RCC 7860 (cell line): ENCODE measurements around the gene PTPRN2.

Source experiments
- DNase-seq: peaks from one replicate; pipeline ENCODE4 v3.0.0-alpha.2; 2015; ENCODE audit warnings: low spot score
- FAIRE-seq: peaks from 2 replicates; lab custom pipeline; 2012; peaks lifted over from hg19 to GRCh38; lab: Jason Lieb, UNC

Gene PTPRN2

GRCh38 chr7:157623556-157623955 lies 964.1 kb downstream of the PTPRN2 start:
- FAIRE-seq: no peak
- DNase-seq: no peak

DNA sequence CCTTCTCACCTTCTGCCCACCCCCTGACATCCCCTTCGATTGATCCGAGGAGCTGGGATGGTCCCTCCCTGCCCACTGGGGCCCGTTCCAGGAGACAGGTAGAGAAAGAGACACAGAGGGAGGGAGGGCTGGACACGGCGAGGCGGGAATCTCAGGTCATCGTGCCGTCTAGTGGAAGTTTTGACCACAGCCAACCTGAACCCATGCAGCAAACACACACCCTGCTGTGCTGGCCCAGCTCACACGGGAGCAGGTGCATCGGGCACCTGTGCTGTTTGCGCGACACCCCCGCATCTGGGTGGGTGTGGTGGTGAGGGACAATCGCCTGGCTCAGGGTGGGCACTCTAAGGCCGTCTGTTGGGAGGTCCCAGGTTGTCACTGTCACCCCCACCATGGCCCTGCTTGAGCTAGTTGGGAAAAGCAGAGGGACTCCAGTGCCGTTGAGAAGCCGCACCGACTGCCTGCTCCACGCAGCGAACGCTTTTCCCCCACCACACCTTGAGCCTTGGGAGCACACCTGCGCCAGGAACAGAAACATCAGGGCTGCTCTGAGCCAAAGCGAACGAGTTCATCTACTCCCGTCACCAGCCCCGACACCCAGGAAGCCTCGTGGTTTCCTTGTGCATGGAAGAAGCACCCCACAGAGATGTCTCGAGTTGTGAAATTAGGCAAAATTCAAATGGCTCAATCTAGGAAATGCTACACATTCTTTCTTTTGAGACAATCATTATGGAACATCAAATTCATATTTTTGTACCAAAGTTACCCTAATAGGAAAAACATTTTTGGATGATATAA lies 965.0 kb downstream of the PTPRN2 start:
- no peak for DNase-seq
- no peak for FAIRE-seq

DNA sequence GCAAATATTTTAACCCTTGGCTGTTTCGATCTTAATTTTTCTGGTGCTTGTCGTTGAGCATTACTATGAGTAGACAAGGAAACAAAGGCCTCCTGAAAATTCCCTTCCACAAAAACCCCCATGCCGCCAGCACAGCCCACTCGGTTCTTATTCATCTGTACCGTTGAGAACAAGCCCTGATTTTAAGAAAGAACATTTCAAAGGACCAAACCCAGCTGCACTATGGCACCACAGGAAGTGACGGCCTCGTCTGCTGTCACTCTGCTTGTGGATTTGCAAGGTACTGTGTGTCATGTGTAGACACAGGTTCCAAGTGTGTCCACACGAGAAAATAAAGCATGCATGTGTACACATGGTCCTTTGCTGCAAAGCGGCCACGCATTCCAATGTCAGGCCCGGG lies 965.6 kb downstream of the PTPRN2 start:
- FAIRE-seq (no peak), DNase-seq (no peak)

DNA sequence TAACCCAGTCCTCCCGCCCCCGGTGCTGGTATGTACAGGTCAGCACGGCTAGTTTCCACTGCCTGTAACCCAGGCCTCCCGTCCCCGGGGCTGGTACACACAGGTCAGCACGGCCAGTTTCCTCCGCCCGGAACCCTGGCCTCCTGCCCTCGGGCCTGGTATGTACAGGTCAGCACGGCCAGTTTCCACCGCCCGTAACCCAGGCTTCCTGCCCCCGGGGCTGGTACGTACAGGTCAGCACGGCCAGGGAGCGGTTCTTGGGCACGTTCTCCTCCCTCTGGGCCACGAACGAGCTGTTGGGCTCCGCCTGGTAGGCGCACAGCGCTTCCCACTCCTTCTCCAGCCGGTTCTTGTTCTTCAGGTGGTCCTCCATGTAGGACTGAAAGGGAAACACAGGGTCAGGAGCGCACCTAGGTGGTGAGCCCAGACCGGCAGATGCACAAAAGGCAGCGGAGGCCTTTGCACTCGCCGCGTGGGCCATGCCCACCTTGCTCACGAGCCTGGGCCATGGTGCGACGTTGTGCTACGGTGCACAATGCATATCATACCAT lies 966.4 kb downstream of the PTPRN2 start:
- FAIRE-seq (no peak), DNase-seq (no peak)

GRCh38 chr7:157620616-157621015 lies 967.0 kb downstream of the PTPRN2 start:
- FAIRE-seq (no peak), DNase-seq (no peak)

- no peak for FAIRE-seq
- no peak for DNase-seq
These were observed 967.7 kb downstream of the PTPRN2 start for GRCh38 chr7:157619753-157620525.

GRCh38 chr7:157618823-157619606 lies 968.6 kb downstream of the PTPRN2 start:
- FAIRE-seq (no peak), DNase-seq (no peak)

GRCh38 chr7:157618091-157618726 lies 969.4 kb downstream of the PTPRN2 start:
- no peak for FAIRE-seq
- DNase-seq: no peak

GRCh38 chr7:157617401-157617800 lies 970.2 kb downstream of the PTPRN2 start:
- DNase-seq (no peak), FAIRE-seq (no peak)

GRCh38 chr7:157616931-157617330 lies 970.7 kb downstream of the PTPRN2 start:
- DNase-seq (no peak), FAIRE-seq (no peak)

- DNase-seq: no peak
- FAIRE-seq: no peak
These were observed 971.2 kb downstream of the PTPRN2 start for GRCh38 chr7:157616426-157616825.

DNA sequence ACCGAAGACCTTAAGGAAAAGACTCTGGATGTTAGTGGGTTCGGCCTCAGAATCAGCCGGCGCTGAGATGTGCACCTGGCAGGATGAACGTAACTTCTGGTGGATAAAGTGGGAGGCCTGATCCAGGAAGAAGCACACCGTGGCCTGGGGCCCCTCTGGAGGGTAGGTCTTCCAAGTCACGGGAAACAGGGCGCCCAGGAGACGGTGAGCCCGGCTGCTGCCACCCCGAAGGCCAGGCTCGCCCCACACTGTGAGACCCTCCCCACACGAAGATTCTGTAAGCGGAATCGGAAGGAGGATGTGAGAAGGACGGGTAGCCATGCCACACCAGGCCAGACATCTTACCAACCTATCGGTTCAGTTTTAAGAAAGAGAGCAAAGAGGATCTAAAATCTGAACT lies 971.8 kb downstream of the PTPRN2 start:
- DNase-seq (no peak), FAIRE-seq (no peak)

GRCh38 chr7:157615101-157615817 lies 972.4 kb downstream of the PTPRN2 start:
- FAIRE-seq (no peak), DNase-seq (no peak)

GRCh38 chr7:157614457-157615020 lies 973.1 kb downstream of the PTPRN2 start:
- no peak for FAIRE-seq
- DNase-seq: no peak

DNA sequence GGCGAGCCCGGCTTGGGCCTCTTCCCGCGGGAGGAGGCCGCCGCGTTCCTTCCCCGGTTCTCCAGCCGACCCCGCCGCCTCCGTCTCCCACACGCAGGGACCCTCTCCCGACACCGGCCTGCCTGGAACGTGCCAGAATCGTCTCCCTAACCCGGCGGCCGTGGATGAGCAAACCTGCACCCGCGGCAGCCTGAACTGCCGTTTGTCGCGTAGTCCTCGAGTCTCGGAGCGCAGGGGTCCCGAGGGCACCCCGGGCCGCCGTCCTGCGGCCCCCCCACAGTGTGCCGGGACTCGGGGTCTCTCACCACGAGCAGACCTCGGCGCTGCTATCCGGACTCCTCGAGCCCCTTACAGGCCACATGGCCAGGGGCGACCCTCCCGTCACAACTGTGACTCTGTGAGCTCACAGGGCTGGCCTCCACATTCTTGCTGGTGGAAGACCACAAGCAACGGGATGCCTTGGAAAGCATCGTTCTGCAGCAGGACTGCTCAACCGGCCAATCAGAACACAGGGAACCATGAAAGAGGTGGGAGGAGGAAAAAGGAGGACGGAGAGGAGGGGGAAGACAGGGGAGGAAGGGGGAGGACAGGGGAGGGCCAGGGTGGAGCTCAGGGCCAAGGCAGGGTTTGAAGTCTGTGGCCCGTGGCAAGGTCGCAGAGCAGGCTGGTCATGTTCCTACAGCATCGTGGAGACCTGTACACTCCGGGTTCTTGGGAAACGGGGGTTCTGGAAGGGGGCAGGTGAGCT lies 973.9 kb downstream of the PTPRN2 start:
- FAIRE-seq (no peak), DNase-seq (no peak)

DNA sequence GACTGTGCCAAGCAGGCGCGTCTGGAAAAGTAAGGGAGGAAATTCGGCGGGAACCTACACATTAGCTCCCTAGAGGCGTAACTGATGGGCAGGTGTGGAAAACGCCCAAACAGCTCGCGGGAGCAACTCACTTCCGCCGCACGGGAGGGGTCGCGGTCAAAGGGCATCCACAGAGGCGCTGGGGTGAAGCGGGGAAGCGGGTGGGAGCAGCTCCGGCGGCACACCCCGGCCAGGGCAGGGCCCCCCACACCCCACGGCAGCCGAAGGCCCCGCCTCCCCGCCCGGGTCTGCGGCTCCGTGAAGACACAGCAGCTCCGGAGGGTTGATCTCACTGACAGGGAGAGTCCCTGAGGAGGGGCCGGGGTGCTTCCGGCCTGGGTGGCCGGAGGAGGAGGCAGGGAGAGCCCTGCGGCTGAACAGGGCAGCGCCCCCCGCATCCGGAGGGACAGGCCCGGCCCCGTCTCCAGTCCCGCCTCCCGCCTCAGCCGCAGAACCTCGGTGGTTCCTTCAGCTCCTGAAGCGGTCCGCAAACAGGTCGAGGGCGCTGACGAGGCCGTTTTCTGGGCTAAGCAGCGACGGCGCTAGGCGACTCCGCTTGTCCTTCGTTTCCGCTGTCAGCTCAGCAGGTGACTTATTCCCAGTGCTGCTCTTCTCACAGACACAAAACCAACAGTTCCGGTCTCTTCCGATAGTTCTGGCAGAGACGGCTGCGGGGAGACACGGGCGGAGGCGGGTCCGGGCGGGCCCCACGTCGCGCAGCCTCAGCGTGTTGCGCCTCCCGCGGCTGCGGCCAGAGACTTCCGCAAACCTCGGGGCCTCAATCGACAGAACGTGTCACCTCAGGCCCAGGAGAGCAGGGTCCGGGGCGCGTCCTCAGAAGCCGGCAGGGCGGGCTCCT lies 974.7 kb downstream of the PTPRN2 start:
- FAIRE-seq (no peak), DNase-seq (no peak)

GRCh38 chr7:157612009-157612663 lies 975.5 kb downstream of the PTPRN2 start:
- no peak for FAIRE-seq
- DNase-seq: no peak
